HepG2 (cell line): ENCODE results near the gene SPTAN1. TPM values are rescaled to one million over a fixed set of nuclear protein-coding genes. Genes with fewer than 3 reads are reported as not detected.

Experiments
- ATAC-seq: fragments of 200-7000 bp; cut with Tn5 transposase; 3 replicates; pipeline ENCODE4 v1.9.1; 2020; ENCODE audit warnings: mild to moderate bottlenecking, moderate library complexity
- BruUV-seq: library from RNA; stranded (reverse); fragments of 400-500 nt; replicated peaks from 2 replicates; lab custom pipeline; 2021; lab: Mats Ljungman, UMichigan
- CTCF ChIA-PET: fragments of 300-600 bp; formaldehyde crosslinking; extraction: SDS; loops from one replicate; lab custom pipeline; 2021; ENCODE audit warnings: low total read pairs, inconsistent platforms, low intra/inter-chr PET ratio; lab: Yijun Ruan, JAX
- POLR2A ChIA-PET: fragments of 350-600 bp; sonication (Branson Sonifier 250); formaldehyde crosslinking; loops from one replicate; lab custom pipeline; 2020; ENCODE audit warnings: antibody characterized with exemption, inconsistent platforms; lab: Yijun Ruan, JAX
- DNase-seq: peaks from one replicate; pipeline ENCODE4 v3.0.0-alpha.2; 2015; ENCODE audit warnings: low spot score
- FAIRE-seq: peaks from 3 replicates; lab custom pipeline; 2011; peaks lifted over from hg19 to GRCh38; lab: Jason Lieb, UNC
- H2AFZ ChIP-seq: one replicate; pipeline ENCODE4 v1.6.1; 2011; ENCODE audit warnings: low read length, inconsistent platforms
- H3K27ac ChIP-seq: fragments of 300-600 bp; 3 replicates; pipeline ENCODE4 v1.8.0; 2011; ENCODE audit warnings: mixed run types, mild to moderate bottlenecking, mixed read lengths, low read length, inconsistent platforms; ENCODE audit not compliant: insufficient read depth; ENCODE audit errors: extremely low read length
- H3K27me3 ChIP-seq, 2 experiments: fragments of 200-600 bp in 1 of 2; 2 replicates in 1 of 2; 3 replicates in 1 of 2; pipeline versions ENCODE4 v1.6.0 to v1.8.0; 2011; ENCODE audit warnings: low read length in 2 of 2, mild to moderate bottlenecking in 2 of 2, moderate library complexity in 2 of 2, inconsistent platforms in 1 of 2; ENCODE audit not compliant: insufficient read depth in 2 of 2, control insufficient read depth in 1 of 2
- H3K36me3 ChIP-seq, 2 experiments: fragments of 200-600 bp in 1 of 2; replicated peaks in 1 of 2; 2 replicates in 1 of 2; 3 replicates in 1 of 2; pipeline versions ENCODE4 v1.5.1 to v1.8.0; 2011; ENCODE audit warnings: low read length in 2 of 2, inconsistent platforms in 1 of 2; ENCODE audit not compliant: insufficient read depth in 2 of 2, control insufficient read depth in 1 of 2
- H3K4me1 ChIP-seq: 2 replicates; pipeline ENCODE4 v1.5.1; 2012; ENCODE audit warnings: low read length, inconsistent platforms; ENCODE audit not compliant: insufficient read depth
- H3K4me2 ChIP-seq: 2 replicates; pipeline ENCODE4 v1.6.0; 2011; ENCODE audit warnings: low read depth, low read length, inconsistent platforms
- H3K4me3 ChIP-seq, 3 experiments: fragments of 200-600 bp in 1 of 3; sonication (generic), shearing (Covaris generic) in 1 of 3; replicated peaks in 1 of 3; 2 replicates each; pipeline ENCODE4 v1.5.1; 2011 to 2016; ENCODE audit warnings: low read length in 3 of 3, inconsistent platforms in 2 of 3, low read depth in 2 of 3, mild to moderate bottlenecking in 2 of 3, control low read depth in 1 of 3, mixed read lengths in 1 of 3; ENCODE audit not compliant: insufficient read depth in 1 of 3
- H3K79me2 ChIP-seq: one replicate; pipeline ENCODE4 v1.6.1; 2011; ENCODE audit warnings: low read length, inconsistent platforms; ENCODE audit not compliant: insufficient read depth
- H3K9ac ChIP-seq: 2 replicates; pipeline ENCODE4 v1.6.0; 2011; ENCODE audit warnings: mild to moderate bottlenecking, low read depth, low read length, inconsistent platforms; ENCODE audit not compliant: insufficient read depth
- H3K9me3 ChIP-seq: 2 replicates; pipeline ENCODE4 v1.5.1; 2012; ENCODE audit warnings: mild to moderate bottlenecking, low read length
- H4K20me1 ChIP-seq: 2 replicates; pipeline ENCODE4 v1.6.0; 2011; ENCODE audit warnings: inconsistent platforms, mild to moderate bottlenecking, low read length, moderate library complexity; ENCODE audit not compliant: insufficient read depth
- AGO2 ChIP-seq: fragments of 200-400 bp; formaldehyde crosslinking; optimal IDR thresholded peaks from 2 replicates; pipeline ENCODE3; 2017; ENCODE audit warnings: mild to moderate bottlenecking, low read depth, low read length, moderate library complexity
- ELF3 ChIP-seq: IDR thresholded peaks from 2 replicates; pipeline ENCODE4 v1.6.1; 2016; ENCODE audit warnings: missing genetic modification reagents, missing compliant biosample characterization
- NAIF1 ChIP-seq: sonication (generic); formaldehyde crosslinking; IDR thresholded peaks from 2 replicates; pipeline ENCODE4 v1.5.0; 2020; ENCODE audit warnings: mild to moderate bottlenecking, missing genetic modification reagents, borderline replicate concordance
- NR3C1 ChIP-seq: sonication (generic); formaldehyde crosslinking; IDR thresholded peaks from 2 replicates; pipeline ENCODE4 v1.4.0; 2020; ENCODE audit warnings: missing genetic modification reagents
- POLR2G ChIP-seq: fragments of 200-400 bp; formaldehyde crosslinking; IDR thresholded peaks from 2 replicates; pipeline ENCODE4 v1.6.1; 2018; ENCODE audit warnings: mild to moderate bottlenecking, low read depth, low read length, moderate library complexity
- ZXDC ChIP-seq: sonication (generic); formaldehyde crosslinking; IDR thresholded peaks from 2 replicates; pipeline ENCODE4 v1.5.0; 2020; ENCODE audit warnings: mild to moderate bottlenecking, missing genetic modification reagents
- WGBS: methylation state at CpG from one replicate; pipeline ENCODE4 v1.1.6; 2017; ENCODE audit warnings: low lambda C conversion rate; 5-methylcytosine and 5-hydroxymethylcytosine counted together
- in situ Hi-C: cut with HindIII; loops from 2 replicates; pipeline ENCODE4 v1.10.0; 2017; ENCODE audit warnings: low pct_unique_long_range_greater_than_20kb; ENCODE audit not compliant: extremely low pct_ligation_motif_present
- intact Hi-C: fragments of 100-400 bp; cut with micrococcal nuclease; formaldehyde crosslinking; loops from one replicate; pipeline ENCODE4 v1.10.0; 2022; ENCODE audit not compliant: unreplicated experiment
- polyA plus RNA-seq, 8 experiments: library from polyadenylated mRNA; depleted of rRNA in 3 of 8; stranded (reverse) in 7 of 8; unstranded in 1 of 8; fragments of >200 nt; fragmentation: Illumina TruSeq in 4 of 8; extraction: Trizol in 4 of 8; gene quantifications; 2 replicates each; pipeline versions ENCODE4 v1.2.1 to v1.2.3, GENCODE V29; 2011 to 2016; ENCODE audit warnings: low read depth in 4 of 8, missing spikeins in 1 of 8, mixed read lengths in 1 of 8; ENCODE audit not compliant: insufficient read depth in 1 of 8
- total RNA-seq, 5 experiments: library from RNA; depleted of rRNA; stranded (reverse); fragments of >200 nt; fragmentation: Illumina TruSeq; extraction: Trizol; gene quantifications; 2 replicates each; pipeline ENCODE4 v1.2.3, GENCODE V29; 2016; ENCODE audit warnings: low read depth in 1 of 5

The SPTAN1 gene
- total and polyA plus RNA-seq, 2 of the 13 experiments (the other 11 are each of a cell fraction or from before 2014, with no cell fraction given), result 106 to 111 TPM

DNA sequence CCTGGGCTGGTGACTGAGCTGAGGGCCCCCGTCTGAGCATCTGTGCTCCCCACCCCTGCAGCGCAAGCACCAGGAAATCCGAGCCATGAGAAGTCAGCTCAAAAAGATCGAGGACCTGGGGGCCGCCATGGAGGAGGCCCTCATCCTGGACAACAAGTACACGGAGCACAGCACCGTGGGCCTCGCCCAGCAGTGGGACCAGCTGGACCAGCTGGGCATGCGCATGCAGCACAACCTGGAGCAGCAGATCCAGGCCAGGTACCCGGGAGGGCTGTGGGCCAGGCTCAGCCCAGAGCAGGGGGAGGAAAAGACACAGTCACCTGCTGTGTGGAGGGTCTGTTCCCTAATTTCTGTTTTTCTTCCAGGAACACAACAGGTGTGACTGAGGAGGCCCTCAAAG is 79.7 kb downstream of the SPTAN1 start:
- FAIRE-seq, result no peak
- Histone ChIP-seq H3K4me3 (no peak overlapping the region), H3K36me3 (peaks cover 20 to 47% of the 10 kb centered on the region in 2 experiments; a peak in 4 of 5 replicates), H3K4me1 (peaks cover 31% of the 10 kb centered on the region), H3K9ac (no peak overlapping the region), H4K20me1 (no peaks in the 10 kb centered on the region), H3K79me2 (no peaks in the 10 kb centered on the region), H3K27me3 (no peaks in the 10 kb centered on the region), H3K4me2 (no peak overlapping the region), H3K9me3 (no peaks in the 10 kb centered on the region), H2AFZ (no peak overlapping the region), H3K27ac (no peak overlapping the region)
- no peak for ATAC-seq
- no peak for TF ChIP-seq NR3C1 (CRISPR knock-in tag)
- TF ChIP-seq ZXDC, result 0 out of 2 replicates have a peak, but pooled peaks have one; percentile 5
- no peak for TF ChIP-seq ELF3 (CRISPR knock-in tag)
- TF ChIP-seq AGO2, result peak; percentile 42
- ChIA-PET CTCF (no interaction called here), POLR2A (no interaction called here)
- WGBS, result 100% methylated on average over 1 of the region's 10 CpGs
- no TSS peak for BruUV-seq
- intact Hi-C loops, result no loop called here
- DNase-seq, result no peak
- in situ Hi-C loops, result no loop called here

GRCh38 chr9:128632486-128632885 is 80.1 kb downstream of the SPTAN1 start:
- no peaks in the 10 kb centered on the region for H3K79me2 ChIP-seq
- H2AFZ ChIP-seq, result no peak overlapping the region
- TSS peak; percentile 80 for BruUV-seq
- 99% methylated on average over 10 of the region's 14 CpGs for WGBS
- H4K20me1 ChIP-seq, result no peaks in the 10 kb centered on the region
- no peak overlapping the region for H3K9ac ChIP-seq
- H3K4me1 ChIP-seq, result peaks cover 32% of the 10 kb centered on the region
- DNase-seq (no peak), FAIRE-seq (no peak), ATAC-seq (no peak)
- intact Hi-C loops (no loop called here), in situ Hi-C loops (no loop called here)
- no peak overlapping the region for H3K4me3 ChIP-seq
- no peak overlapping the region for H3K4me2 ChIP-seq
- H3K36me3 ChIP-seq, result peaks cover 19 to 43% of the 10 kb centered on the region in 2 experiments; a peak in 4 of 5 replicates
- ChIA-PET CTCF (no interaction called here), POLR2A (no interaction called here)
- no peak overlapping the region for H3K27ac ChIP-seq
- H3K9me3 ChIP-seq, result no peaks in the 10 kb centered on the region
- H3K27me3 ChIP-seq, result no peaks in the 10 kb centered on the region
- TF ChIP-seq POLR2G (0 out of 2 replicates have a peak, but pooled peaks have one; percentile 3), NAIF1 (CRISPR knock-in tag) (no peak)
